WI38 (cell line): Measurements from ENCODE around the gene DIP2A.

ENCODE experiments used
- H3K4me3 ChIP-seq: 2 replicates; pipeline ENCODE4 v1.5.1; 2011; ENCODE audit warnings: low read depth, mild to moderate bottlenecking, control low read depth, low read length
- TF ChIP-seq, protein P1 (sequence below): IDR thresholded peaks from 2 replicates; pipeline ENCODE4 v1.5.1; 2012; ENCODE audit warnings: low read depth, mild to moderate bottlenecking, control low read depth, low read length

The DIP2A gene

DNA sequence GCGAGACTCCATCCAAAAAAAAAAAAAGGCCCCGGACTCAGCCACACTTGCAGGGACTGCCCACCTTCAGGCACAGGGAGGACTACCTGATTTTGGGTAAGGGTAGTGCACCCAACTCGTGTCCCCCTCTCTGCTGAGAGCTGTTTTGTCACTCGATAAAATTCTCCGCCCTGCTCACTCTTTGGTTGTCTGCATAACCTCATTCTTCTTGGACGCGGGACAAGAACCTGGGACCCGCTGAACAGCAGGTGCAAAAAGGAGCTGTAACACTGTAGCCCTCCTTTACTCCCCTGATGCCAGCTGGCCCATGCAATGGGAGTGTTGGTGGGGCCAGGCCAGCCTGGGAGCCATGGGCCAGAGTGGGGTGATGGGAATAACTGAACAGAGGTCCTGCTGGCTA is 135.6 kb downstream of the DIP2A start:
- TF ChIP-seq, protein P1, sequence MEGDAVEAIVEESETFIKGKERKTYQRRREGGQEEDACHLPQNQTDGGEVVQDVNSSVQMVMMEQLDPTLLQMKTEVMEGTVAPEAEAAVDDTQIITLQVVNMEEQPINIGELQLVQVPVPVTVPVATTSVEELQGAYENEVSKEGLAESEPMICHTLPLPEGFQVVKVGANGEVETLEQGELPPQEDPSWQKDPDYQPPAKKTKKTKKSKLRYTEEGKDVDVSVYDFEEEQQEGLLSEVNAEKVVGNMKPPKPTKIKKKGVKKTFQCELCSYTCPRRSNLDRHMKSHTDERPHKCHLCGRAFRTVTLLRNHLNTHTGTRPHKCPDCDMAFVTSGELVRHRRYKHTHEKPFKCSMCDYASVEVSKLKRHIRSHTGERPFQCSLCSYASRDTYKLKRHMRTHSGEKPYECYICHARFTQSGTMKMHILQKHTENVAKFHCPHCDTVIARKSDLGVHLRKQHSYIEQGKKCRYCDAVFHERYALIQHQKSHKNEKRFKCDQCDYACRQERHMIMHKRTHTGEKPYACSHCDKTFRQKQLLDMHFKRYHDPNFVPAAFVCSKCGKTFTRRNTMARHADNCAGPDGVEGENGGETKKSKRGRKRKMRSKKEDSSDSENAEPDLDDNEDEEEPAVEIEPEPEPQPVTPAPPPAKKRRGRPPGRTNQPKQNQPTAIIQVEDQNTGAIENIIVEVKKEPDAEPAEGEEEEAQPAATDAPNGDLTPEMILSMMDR = no peak
- no peak overlapping the region for H3K4me3 ChIP-seq

DNA sequence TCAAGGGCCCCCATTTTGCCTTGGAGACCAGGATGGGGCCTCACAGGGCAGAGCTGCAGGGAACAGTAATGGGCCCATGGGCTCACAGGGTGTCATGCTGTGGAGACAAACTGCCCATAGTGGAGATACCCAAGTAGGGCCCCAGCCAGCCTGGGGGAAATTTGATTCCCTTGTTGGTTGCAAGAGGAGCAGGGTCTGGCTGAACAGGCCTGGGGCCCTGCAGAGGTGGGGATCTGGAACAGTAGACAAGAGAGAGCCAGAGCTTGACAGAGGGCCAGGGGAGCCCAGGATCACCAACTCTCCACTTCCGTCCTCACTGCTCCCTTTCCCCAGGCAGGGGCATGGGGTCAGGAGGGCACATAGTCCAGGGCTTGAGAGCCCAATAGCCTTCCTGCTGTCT is 137.5 kb downstream of the DIP2A start:
- H3K4me3 ChIP-seq = no peak overlapping the region
- TF ChIP-seq, protein P1 = no peak

DNA sequence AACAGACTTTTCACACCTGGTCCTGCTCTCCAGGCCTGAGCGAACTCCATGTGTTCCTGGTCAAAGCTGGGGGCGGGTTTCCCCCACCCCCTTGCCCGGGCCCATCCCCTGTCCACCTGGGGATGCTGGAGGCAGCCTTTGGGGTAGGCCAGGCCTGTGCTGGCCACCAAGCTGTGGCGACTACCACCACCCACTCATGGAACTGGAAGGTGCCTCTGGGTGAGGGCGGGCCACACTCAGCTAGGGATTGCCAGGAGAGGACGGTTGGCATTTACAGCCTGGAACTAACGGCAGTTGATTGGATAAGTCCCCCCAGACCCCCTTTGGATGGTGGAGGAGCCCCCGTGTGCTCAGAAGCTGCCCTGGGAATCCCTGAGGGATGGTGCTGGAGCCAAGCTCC is 138.3 kb downstream of the DIP2A start:
- TF ChIP-seq, protein P1 = no peak
- no peak overlapping the region for H3K4me3 ChIP-seq

DNA sequence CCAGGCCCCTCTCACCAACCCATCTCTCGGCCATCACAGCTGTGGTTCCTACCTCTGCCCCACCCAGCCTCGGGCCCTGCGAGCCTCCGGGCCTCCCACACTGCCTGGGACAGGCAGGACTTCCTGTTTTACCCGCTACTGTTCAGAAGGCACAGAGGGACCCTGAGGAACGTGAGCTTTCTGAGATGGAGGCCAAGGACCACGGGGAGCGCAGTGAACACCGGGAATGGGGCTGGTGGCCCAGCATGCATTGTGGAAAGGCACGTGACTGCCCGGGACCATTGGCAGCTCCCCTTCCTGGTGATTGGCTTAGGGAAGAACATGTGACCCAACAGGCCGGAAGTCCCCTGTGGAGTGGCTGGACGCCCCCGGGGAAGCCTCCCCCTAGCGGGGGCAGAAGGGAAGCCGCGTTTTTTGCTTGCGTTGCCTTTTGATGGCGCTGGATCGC is 139.2 kb downstream of the DIP2A start:
- TF ChIP-seq, protein P1 = no peak
- H3K4me3 ChIP-seq = no peak overlapping the region

DNA sequence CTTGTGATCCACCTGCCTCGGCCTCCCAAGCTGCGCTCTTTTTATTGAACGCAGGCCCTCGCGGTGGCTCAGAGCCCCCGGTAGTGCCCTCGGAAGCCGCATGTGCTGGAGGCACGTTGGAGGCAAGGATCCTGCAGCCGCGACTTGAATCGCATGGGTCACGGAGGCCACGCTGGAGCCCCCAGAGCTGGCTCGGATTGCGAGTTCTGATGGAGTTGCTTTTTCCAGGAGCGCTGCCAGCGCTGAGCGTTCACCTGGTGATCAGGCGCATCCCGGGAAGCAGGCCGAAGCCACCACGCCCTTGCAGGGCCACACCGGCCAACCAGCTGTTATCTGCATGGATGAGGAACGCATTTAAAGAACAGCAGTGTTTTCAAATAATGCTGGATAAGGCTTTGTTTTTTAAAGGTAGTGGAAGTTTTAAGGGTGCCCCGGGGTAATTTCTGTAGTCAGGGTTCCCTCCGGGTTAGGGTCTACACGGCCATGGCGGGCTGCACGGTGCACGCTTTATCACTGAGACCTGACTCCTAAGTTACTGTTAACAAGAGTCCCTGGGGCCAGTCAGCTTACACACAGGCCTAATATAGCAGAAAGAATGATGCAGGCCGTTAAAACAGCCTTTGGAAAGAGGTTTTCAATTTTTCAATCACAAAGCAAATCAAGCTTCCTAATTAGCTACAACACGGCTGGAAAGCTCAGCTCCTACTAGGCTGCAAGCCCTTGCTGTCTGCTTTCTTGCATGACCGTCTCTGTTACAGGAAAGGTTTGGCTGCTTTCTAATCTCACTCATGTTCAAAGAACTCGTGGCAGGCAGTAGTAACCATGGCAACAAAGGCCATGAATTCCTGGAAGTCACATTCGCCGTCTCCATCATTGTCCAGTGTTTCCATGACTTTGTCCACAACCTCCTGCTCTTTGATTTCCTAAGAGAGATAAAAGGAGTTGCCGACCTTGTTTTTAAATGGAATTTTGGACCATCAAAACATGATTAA is 140.2 kb downstream of the DIP2A start:
- TF ChIP-seq, protein P1 = no peak
- H3K4me3 ChIP-seq = no peak overlapping the region

DNA sequence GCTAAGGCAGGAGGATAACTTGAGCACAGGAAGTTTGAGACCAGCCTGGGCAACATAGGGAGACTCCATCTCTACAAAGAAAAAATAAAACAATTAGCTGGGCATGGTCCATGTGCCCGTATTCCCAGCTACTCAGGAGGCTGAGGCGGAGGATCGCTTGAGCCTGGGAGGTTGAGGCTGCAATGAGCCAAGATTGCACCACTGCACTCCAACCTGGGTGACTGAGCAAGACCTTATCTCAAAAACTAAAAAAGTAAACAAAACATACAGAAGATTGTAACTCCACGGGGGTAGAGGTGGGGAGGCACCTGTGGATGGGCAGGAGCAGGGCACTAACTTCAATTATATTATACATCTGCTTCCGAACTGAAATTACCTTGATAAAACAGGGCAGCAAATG is 141.6 kb downstream of the DIP2A start:
- H3K4me3 ChIP-seq = no peak overlapping the region
- TF ChIP-seq, protein P1 = no peak

DNA sequence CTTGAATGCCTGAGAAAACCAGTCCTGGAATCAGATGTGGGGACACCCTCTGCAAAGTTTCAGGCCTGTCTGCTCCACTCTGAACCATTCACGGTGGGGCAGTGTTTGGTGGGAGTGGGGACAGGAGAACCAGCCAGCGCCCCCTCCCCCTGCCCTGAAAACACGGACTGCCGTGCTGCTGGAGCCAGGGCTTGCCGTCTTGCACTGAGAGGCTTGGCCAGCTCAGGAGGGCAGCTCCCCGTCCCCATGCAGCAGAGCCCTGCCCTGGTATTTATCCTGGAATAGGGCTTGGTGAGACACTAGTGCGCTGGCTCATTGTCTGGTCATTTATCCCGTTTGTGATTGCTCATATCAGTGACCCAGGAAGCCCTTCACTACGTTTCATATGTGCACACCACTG is 142.3 kb downstream of the DIP2A start:
- no peak overlapping the region for H3K4me3 ChIP-seq
- TF ChIP-seq, protein P1 = no peak
